ENCODE results near the gene ATOH1.

- TF ChIP-seq CTCF (IDR thresholded peaks at IDR 0.05) (no peak), POLR2A (IDR thresholded peaks at IDR 0.05) (no peak)
These were observed 13.8 kb upstream of the ATOH1 start for GRCh38 chr4:93814722-93815121.
